OCI-LY3 (cell line): ENCODE data around the gene CCDC127.

Experiments used
- CTCF ChIP-seq: fragments of 200-600, 300-600 bp; sonication (generic); IDR thresholded peaks from 2 replicates; pipeline ENCODE4 v1.5.1; 2014; ENCODE audit warnings: antibody characterized with exemption, low read length, low read depth
- EZH2phosphoT487 ChIP-seq: fragments of 200-600 bp; shearing (Covaris generic); IDR thresholded peaks from 2 replicates; pipeline ENCODE4 v1.6.1; 2018; ENCODE audit warnings: antibody characterized with exemption, mixed run types, low read depth

- TF ChIP-seq CTCF (no peak), EZH2phosphoT487 (no peak)
Measured at GRCh38 chr5:189976-190365, 28.0 kb downstream of the CCDC127 start.
